ENCODE data around the gene PYHIN1. TPM values are rescaled to one million over a fixed set of nuclear protein-coding genes. Genes with fewer than 3 reads are reported as not detected.

PYHIN1 gene
- polyA plus RNA-seq, 1 of the 3 experiments (the other 2 are of a cell fraction) = not detected

- Histone ChIP-seq H3F3A (replicated peaks; ENCODE audit: insufficient read depth) (no peaks in the 10 kb centered on the region), H3K9me2 (no peaks in the 10 kb centered on the region), H3K36me3 (replicated peaks in 1 of 2; ENCODE audit: control insufficient read depth in 1 of 2, insufficient read depth in 2 of 2, low read length in 1 of 2) (no peaks in the 10 kb centered on the region), H3K9ac (no peak overlapping the region), H2AFZ (ENCODE audit: low read depth) (no peak overlapping the region), H3K4me2 (no peak overlapping the region), H4K20me1 (ENCODE audit: insufficient read depth) (no peaks in the 10 kb centered on the region), H3K9me3 (no peaks in the 10 kb centered on the region), H3K27me3 (ENCODE audit: insufficient read depth) (peaks cover 6% of the 10 kb centered on the region; the same call in 1 of the 2 replicates), H3K27ac (ENCODE audit: low read depth in 2 of 2, low read length in 1 of 2) (no peak overlapping the region), H3K79me2 (ENCODE audit: insufficient read depth) (no peaks in the 10 kb centered on the region), H3K4me1 (ENCODE audit: control insufficient read depth in 1 of 2, insufficient read depth in 2 of 2, low read depth in 1 of 2, low read length in 1 of 2) (no peaks in the 10 kb centered on the region), H3K4me3 (ENCODE audit: low read depth in 2 of 2, low read length in 1 of 2) (no peak overlapping the region)
- TF ChIP-seq, protein P1, sequence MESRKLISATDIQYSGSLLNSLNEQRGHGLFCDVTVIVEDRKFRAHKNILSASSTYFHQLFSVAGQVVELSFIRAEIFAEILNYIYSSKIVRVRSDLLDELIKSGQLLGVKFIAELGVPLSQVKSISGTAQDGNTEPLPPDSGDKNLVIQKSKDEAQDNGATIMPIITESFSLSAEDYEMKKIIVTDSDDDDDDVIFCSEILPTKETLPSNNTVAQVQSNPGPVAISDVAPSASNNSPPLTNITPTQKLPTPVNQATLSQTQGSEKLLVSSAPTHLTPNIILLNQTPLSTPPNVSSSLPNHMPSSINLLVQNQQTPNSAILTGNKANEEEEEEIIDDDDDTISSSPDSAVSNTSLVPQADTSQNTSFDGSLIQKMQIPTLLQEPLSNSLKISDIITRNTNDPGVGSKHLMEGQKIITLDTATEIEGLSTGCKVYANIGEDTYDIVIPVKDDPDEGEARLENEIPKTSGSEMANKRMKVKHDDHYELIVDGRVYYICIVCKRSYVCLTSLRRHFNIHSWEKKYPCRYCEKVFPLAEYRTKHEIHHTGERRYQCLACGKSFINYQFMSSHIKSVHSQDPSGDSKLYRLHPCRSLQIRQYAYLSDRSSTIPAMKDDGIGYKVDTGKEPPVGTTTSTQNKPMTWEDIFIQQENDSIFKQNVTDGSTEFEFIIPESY (IDR thresholded peaks at IDR 0.05; ENCODE audit: borderline replicate concordance, low read depth) = no peak
- TF ChIP-seq FOSL2 (IDR thresholded peaks at IDR 0.05; ENCODE audit: borderline replicate concordance, low read depth) (no peak), IRF3 (IDR thresholded peaks at IDR 0.05; ENCODE audit: low read depth, low read length) (no peak), EP300 (IDR thresholded peaks at IDR 0.05; ENCODE audit: borderline replicate concordance in 1 of 2, low read depth in 1 of 2, low read length in 1 of 2) (no peak), MEF2A (IDR thresholded peaks at IDR 0.05; ENCODE audit: borderline replicate concordance, low read depth) (no peak), USF1 (IDR thresholded peaks at IDR 0.05; ENCODE audit: borderline replicate concordance, low read depth) (no peak), NFIC (IDR thresholded peaks at IDR 0.05; ENCODE audit: borderline replicate concordance) (no peak), CHD2 (IDR thresholded peaks at IDR 0.05; ENCODE audit: low read length, partially characterized antibody) (no peak), RXRA (IDR thresholded peaks at IDR 0.05; ENCODE audit: borderline replicate concordance, low read depth) (no peak), ELF1 (IDR thresholded peaks at IDR 0.05) (no peak), TAF1 (IDR thresholded peaks at IDR 0.05; ENCODE audit: borderline replicate concordance, low read depth, low read length) (no peak), YY1 (IDR thresholded peaks at IDR 0.05; ENCODE audit: low read depth) (no peak), SMC3 (IDR thresholded peaks at IDR 0.05; ENCODE audit: low read depth, low read length) (no peak), RFX5 (IDR thresholded peaks at IDR 0.05; ENCODE audit: low read length) (no peak)
- TF ChIP-seq, protein P2, sequence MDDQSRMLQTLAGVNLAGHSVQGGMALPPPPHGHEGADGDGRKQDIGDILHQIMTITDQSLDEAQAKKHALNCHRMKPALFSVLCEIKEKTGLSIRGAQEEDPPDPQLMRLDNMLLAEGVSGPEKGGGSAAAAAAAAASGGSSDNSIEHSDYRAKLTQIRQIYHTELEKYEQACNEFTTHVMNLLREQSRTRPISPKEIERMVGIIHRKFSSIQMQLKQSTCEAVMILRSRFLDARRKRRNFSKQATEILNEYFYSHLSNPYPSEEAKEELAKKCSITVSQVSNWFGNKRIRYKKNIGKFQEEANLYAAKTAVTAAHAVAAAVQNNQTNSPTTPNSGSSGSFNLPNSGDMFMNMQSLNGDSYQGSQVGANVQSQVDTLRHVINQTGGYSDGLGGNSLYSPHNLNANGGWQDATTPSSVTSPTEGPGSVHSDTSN (IDR thresholded peaks at IDR 0.05) = no peak
- 8% methylated on average over 15 of the region's 15 CpGs for WGBS (ENCODE audit: low lambda C conversion rate)
- CTCF ChIA-PET = no interaction called here
- POLR2A ChIA-PET = no interaction called here
- no peak for DNase-seq
These were observed 20.6 kb downstream of the PYHIN1 start for GRCh38 chr1:158951956-158952355.

Data from SK-N-SH (cell line).